ENCODE results near the gene SERPINB3.
A peak's percentile ranks its signal among the peaks of the same experiment; 100 is the strongest.
"Not testable (repeated sequence)": the region's sequence is repeated elsewhere in the genome, so short reads cannot be mapped to it uniquely, and the experiment has no call there.

SERPINB3 gene

DNA sequence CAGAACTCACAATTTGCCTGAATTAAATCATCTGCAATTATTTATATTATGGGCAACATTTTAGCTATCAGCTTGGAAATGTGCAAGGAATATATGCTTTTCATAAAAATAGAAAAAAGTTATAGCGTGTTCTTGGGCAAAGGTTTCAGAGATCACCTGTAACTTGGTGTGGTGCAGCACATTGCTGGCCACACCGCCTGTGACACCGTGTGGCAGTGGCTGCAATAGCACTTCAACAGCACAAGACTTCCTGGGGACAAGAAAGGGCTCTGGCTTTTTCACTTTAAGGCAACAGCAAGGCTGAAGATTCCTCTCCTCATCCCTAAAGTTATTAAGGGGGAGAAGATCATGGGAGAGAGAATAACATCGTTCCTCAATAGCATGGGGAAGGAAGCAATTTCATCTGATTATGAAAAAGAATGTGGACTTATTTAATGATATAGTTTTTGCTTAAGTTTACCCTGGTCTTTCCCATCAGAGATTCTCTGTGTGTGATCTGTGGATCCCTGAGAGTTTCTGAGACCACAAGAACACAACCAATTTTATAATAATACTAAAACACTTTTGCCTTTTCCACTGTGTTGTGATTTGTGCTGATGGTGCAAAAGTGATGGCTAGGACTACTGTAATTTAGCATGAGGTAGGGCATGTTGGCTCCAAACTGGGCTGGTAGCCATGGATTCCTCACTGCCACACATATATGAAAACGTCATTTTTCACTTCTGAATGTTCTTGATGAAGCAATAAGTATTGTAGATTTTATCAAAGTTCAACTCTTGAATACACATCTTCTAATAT lies 15.0 kb upstream of the SERPINB3 start:
- H2AFZ ChIP-seq (ENCODE audit: insufficient read depth, low read length, poor library complexity): no peak overlapping the region
- H3K36me3 ChIP-seq (ENCODE audit: control insufficient read depth in 1 of 2, insufficient read depth in 2 of 2, low read length in 2 of 2): no peaks in the 10 kb centered on the region
- H3K4me1 ChIP-seq (ENCODE audit: control insufficient read depth in 1 of 2, insufficient read depth in 2 of 2, low read length in 2 of 2): no peaks in the 10 kb centered on the region
- H3K9me3 ChIP-seq (ENCODE audit: insufficient read depth, low read depth, low read length): no peaks in the 10 kb centered on the region
- H3K27me3 ChIP-seq (ENCODE audit: insufficient read depth, low read length): no peaks in the 10 kb centered on the region
- no peak overlapping the region for H4K91ac ChIP-seq (ENCODE audit: low read depth, low read length)
- no peak overlapping the region for H4K12ac ChIP-seq (ENCODE audit: low read depth, low read length)
- H2BK120ac ChIP-seq (ENCODE audit: insufficient read depth, low read length, poor library complexity): no peak overlapping the region
- H3K23ac ChIP-seq (ENCODE audit: low read length): no peak overlapping the region
- no peak overlapping the region for H3K9ac ChIP-seq (ENCODE audit: low read length)
- no peak overlapping the region for H2AK5ac ChIP-seq (ENCODE audit: low read length)
- no peak overlapping the region for H2BK12ac ChIP-seq (ENCODE audit: low read length)
- peak; percentile 43 to 72 for DNase-seq
- H3K79me2 ChIP-seq (ENCODE audit: control insufficient read depth, insufficient read depth, low read length, poor library complexity): no peaks in the 10 kb centered on the region
- H3K4ac ChIP-seq (ENCODE audit: low read depth, low read length): no peak overlapping the region
- no peak overlapping the region for H3K27ac ChIP-seq (ENCODE audit: low read depth, low read length)
- no peak overlapping the region for H4K8ac ChIP-seq (ENCODE audit: low read depth, low read length)
- H3K18ac ChIP-seq (ENCODE audit: low read length): no peak overlapping the region
- no peak overlapping the region for H3K4me3 ChIP-seq (ENCODE audit: low read depth, low read length)
- WGBS (ENCODE audit: extremely low coverage, insufficient coverage, insufficient read length): no CpG with 5 or more reads among the region's 5 CpGs
- H2BK5ac ChIP-seq (ENCODE audit: low read depth, low read length, poor library complexity): no peak overlapping the region
- H3K4me2 ChIP-seq (ENCODE audit: low read length): no peak overlapping the region
- no peak overlapping the region for H3K14ac ChIP-seq (ENCODE audit: low read length)
- no peaks in the 10 kb centered on the region for H3K79me1 ChIP-seq (ENCODE audit: low read length)

DNA sequence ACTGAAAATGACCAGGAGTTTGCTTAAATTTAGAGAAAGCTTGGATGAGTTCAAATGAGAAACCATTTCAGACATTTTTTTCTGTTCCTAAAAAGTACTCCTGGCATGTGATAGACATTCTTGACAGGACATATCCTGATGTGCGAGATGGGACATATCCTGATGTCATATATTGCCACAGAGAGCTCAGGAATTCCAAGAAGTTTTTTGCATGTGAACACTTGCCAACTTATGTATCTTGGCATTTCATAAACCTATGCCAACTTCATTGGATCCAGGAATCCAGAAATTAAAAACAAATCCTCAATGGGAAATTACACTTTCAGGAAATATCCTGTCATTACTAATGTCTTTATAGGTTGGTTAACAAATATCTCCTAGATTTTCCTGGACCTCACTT lies 2.9 kb upstream of the SERPINB3 start:
- Histone ChIP-seq H3K27me3 (ENCODE audit: insufficient read depth, low read length) (no peaks in the 10 kb centered on the region), H3K4me3 (ENCODE audit: low read depth, low read length) (no peak overlapping the region), H3K79me1 (ENCODE audit: low read length) (no peaks in the 10 kb centered on the region), H4K91ac (ENCODE audit: low read depth, low read length) (no peak overlapping the region), H2BK12ac (ENCODE audit: low read length) (no peak overlapping the region), H3K14ac (ENCODE audit: low read length) (no peak overlapping the region), H3K9ac (ENCODE audit: low read length) (no peak overlapping the region), H2AFZ (ENCODE audit: insufficient read depth, low read length, poor library complexity) (no peak overlapping the region), H3K9me3 (ENCODE audit: insufficient read depth, low read depth, low read length) (peaks cover 2% of the 10 kb centered on the region), H3K23ac (ENCODE audit: low read length) (no peak overlapping the region), H3K4ac (ENCODE audit: low read depth, low read length) (no peak overlapping the region), H3K18ac (ENCODE audit: low read length) (no peak overlapping the region), H2BK120ac (ENCODE audit: insufficient read depth, low read length, poor library complexity) (no peak overlapping the region), H3K79me2 (ENCODE audit: control insufficient read depth, insufficient read depth, low read length, poor library complexity) (no peaks in the 10 kb centered on the region), H4K8ac (ENCODE audit: low read depth, low read length) (no peak overlapping the region), H3K4me1 (ENCODE audit: control insufficient read depth in 1 of 2, insufficient read depth in 2 of 2, low read length in 2 of 2) (no peaks in the 10 kb centered on the region), H2AK5ac (ENCODE audit: low read length) (no peak overlapping the region), H3K4me2 (ENCODE audit: low read length) (no peak overlapping the region), H4K12ac (ENCODE audit: low read depth, low read length) (no peak overlapping the region), H2BK5ac (ENCODE audit: low read depth, low read length, poor library complexity) (no peak overlapping the region), H3K36me3 (ENCODE audit: control insufficient read depth in 1 of 2, insufficient read depth in 2 of 2, low read length in 2 of 2) (no peaks in the 10 kb centered on the region), H3K27ac (ENCODE audit: low read depth, low read length) (no peak overlapping the region)
- no peak for DNase-seq
- WGBS (ENCODE audit: extremely low coverage, insufficient coverage, insufficient read length): no CpG with 5 or more reads among the region's 1 CpG

DNA sequence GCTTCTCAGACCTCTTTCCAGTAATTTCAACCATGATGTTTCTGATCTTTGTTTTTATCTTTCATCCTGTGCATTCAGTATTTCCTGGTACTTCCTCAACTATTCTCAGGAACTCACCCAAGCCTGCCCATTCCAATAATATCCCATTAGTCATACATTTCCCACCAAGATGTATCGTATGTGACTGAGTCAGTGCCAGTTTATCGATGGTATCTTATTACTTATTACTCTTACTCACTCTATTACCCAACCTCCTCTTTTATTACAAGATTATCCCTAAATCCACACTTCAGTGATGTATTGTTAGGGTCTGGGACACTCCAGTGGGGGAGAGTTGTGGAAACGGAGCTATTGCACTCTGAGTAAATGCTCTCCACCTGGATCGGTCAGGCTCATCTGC lies 2.8 kb downstream of the SERPINB3 start:
- H3K9ac ChIP-seq (ENCODE audit: low read length); H3K36me3 ChIP-seq (ENCODE audit: control insufficient read depth in 1 of 2, insufficient read depth in 2 of 2, low read length in 2 of 2); H3K27ac ChIP-seq (ENCODE audit: low read depth, low read length); H4K8ac ChIP-seq (ENCODE audit: low read depth, low read length); H3K4me2 ChIP-seq (ENCODE audit: low read length); H3K79me1 ChIP-seq (ENCODE audit: low read length); H3K4me3 ChIP-seq (ENCODE audit: low read depth, low read length); H4K91ac ChIP-seq (ENCODE audit: low read depth, low read length); H4K12ac ChIP-seq (ENCODE audit: low read depth, low read length); H3K9me3 ChIP-seq (ENCODE audit: insufficient read depth, low read depth, low read length); H3K4ac ChIP-seq (ENCODE audit: low read depth, low read length); H3K18ac ChIP-seq (ENCODE audit: low read length); H3K79me2 ChIP-seq (ENCODE audit: control insufficient read depth, insufficient read depth, low read length, poor library complexity); H3K4me1 ChIP-seq (ENCODE audit: control insufficient read depth in 1 of 2, insufficient read depth in 2 of 2, low read length in 2 of 2); H2AK5ac ChIP-seq (ENCODE audit: low read length); H3K14ac ChIP-seq (ENCODE audit: low read length); H2BK5ac ChIP-seq (ENCODE audit: low read depth, low read length, poor library complexity); H3K23ac ChIP-seq (ENCODE audit: low read length); H2AFZ ChIP-seq (ENCODE audit: insufficient read depth, low read length, poor library complexity); H2BK12ac ChIP-seq (ENCODE audit: low read length); H2BK120ac ChIP-seq (ENCODE audit: insufficient read depth, low read length, poor library complexity); H3K27me3 ChIP-seq (ENCODE audit: insufficient read depth, low read length); DNase-seq: not testable (repeated sequence)
- WGBS (ENCODE audit: extremely low coverage, insufficient coverage, insufficient read length): no CpG with 5 or more reads among the region's 4 CpGs

DNA sequence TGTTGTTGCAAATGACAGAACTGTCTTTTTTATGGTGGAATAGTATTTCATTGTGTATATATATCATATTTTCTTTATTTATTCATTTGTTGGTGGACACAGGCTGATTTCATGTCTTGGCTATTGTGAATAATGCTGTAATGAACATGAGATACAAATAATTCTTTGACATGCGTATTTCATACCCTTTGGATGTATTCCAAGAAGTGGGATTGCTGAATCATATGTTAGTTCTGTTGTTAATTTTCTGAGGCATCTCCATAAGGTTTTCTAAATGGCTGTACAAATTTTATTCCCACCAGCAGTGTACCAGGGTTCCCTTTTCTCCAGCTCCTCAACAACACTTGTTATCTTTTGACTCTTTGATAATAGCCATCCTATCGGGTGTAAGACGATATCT lies 11.4 kb downstream of the SERPINB3 start:
- DNase-seq; H3K79me2 ChIP-seq (ENCODE audit: control insufficient read depth, insufficient read depth, low read length, poor library complexity); H3K18ac ChIP-seq (ENCODE audit: low read length); H3K4me2 ChIP-seq (ENCODE audit: low read length); H2BK120ac ChIP-seq (ENCODE audit: insufficient read depth, low read length, poor library complexity); H3K9ac ChIP-seq (ENCODE audit: low read length); H3K27me3 ChIP-seq (ENCODE audit: insufficient read depth, low read length); H3K4me3 ChIP-seq (ENCODE audit: low read depth, low read length); H3K9me3 ChIP-seq (ENCODE audit: insufficient read depth, low read depth, low read length); H3K4ac ChIP-seq (ENCODE audit: low read depth, low read length); H4K12ac ChIP-seq (ENCODE audit: low read depth, low read length); H3K4me1 ChIP-seq (ENCODE audit: control insufficient read depth in 1 of 2, insufficient read depth in 2 of 2, low read length in 2 of 2); H3K23ac ChIP-seq (ENCODE audit: low read length); H3K79me1 ChIP-seq (ENCODE audit: low read length); H2BK5ac ChIP-seq (ENCODE audit: low read depth, low read length, poor library complexity); H3K27ac ChIP-seq (ENCODE audit: low read depth, low read length); H3K14ac ChIP-seq (ENCODE audit: low read length); H2AFZ ChIP-seq (ENCODE audit: insufficient read depth, low read length, poor library complexity); H4K8ac ChIP-seq (ENCODE audit: low read depth, low read length); H3K36me3 ChIP-seq (ENCODE audit: control insufficient read depth in 1 of 2, insufficient read depth in 2 of 2, low read length in 2 of 2); H2AK5ac ChIP-seq (ENCODE audit: low read length); H2BK12ac ChIP-seq (ENCODE audit: low read length); H4K91ac ChIP-seq (ENCODE audit: low read depth, low read length): not testable (repeated sequence)
- no CpG with 5 or more reads among the region's 3 CpGs for WGBS (ENCODE audit: extremely low coverage, insufficient coverage, insufficient read length)
